Measurements from ENCODE around the gene BSN. TPM values are rescaled to one million over a fixed set of nuclear protein-coding genes. Genes with fewer than 3 reads are reported as not detected.

Gene BSN
- total and polyA plus RNA-seq, 2 donors (not counting 1 experiment from before 2014, with no cell fraction given), result 0.03 to 0.20 TPM

Small RNAs within 50 kb of the gene (small RNA-seq; reads per million reads assigned to genes)
- not detected for gene AMIGO3 (ENCODE audit: insufficient read length, low read depth, low replicate concordance)

Other genes with a start within 250 kb of the BSN start
- 113 and 116 TPM in 2 replicates for gene USP4, start 214.4 kb upstream of the BSN start, total RNA-seq
- 60.3 and 71.7 TPM in 2 replicates for gene USP4, start 214.4 kb upstream of the BSN start, polyA plus RNA-seq
- 64.7 and 79.5 TPM in 2 replicates for gene GPX1, start 196.1 kb upstream of the BSN start, total RNA-seq
- 145 and 180 TPM in 2 replicates for gene GPX1, start 196.1 kb upstream of the BSN start, polyA plus RNA-seq
- gene RHOA, start 142.5 kb upstream of the BSN start, total RNA-seq, result 298 and 306 TPM in 2 replicates
- gene RHOA, start 142.5 kb upstream of the BSN start, polyA plus RNA-seq, result 244 and 485 TPM in 2 replicates
- gene TCTA, start 142.1 kb upstream of the BSN start, total RNA-seq, result 46.4 and 49.3 TPM in 2 replicates
- gene TCTA, start 142.1 kb upstream of the BSN start, polyA plus RNA-seq, result 37.6 and 55.9 TPM in 2 replicates
- gene AMT, start 132.0 kb upstream of the BSN start, total RNA-seq, result 14.0 TPM in 2 replicates
- 44.0 and 51.1 TPM in 2 replicates for gene AMT, start 132.0 kb upstream of the BSN start, polyA plus RNA-seq
- gene NICN1, start 125.2 kb upstream of the BSN start, total RNA-seq, result 28.8 and 32.3 TPM in 2 replicates
- 45.9 and 66.4 TPM in 2 replicates for gene NICN1, start 125.2 kb upstream of the BSN start, polyA plus RNA-seq
- 27.2 and 27.3 TPM in 2 replicates for gene DAG1, start 84.2 kb upstream of the BSN start, total RNA-seq
- 9.6 and 11.2 TPM in 2 replicates for gene DAG1, start 84.2 kb upstream of the BSN start, polyA plus RNA-seq
- 87.5 and 96.2 TPM in 2 replicates for gene APEH, start 119.9 kb downstream of the BSN start, total RNA-seq
- gene APEH, start 119.9 kb downstream of the BSN start, polyA plus RNA-seq, result 60.1 and 79.4 TPM in 2 replicates
- gene MST1, start 135.0 kb downstream of the BSN start, total RNA-seq, result 14.5 and 15.7 TPM in 2 replicates
- 26.4 and 32.1 TPM in 2 replicates for gene MST1, start 135.0 kb downstream of the BSN start, polyA plus RNA-seq
- 53.2 and 69.0 TPM in 2 replicates for gene RNF123, start 135.1 kb downstream of the BSN start, total RNA-seq
- 51.8 and 55.6 TPM in 2 replicates for gene RNF123, start 135.1 kb downstream of the BSN start, polyA plus RNA-seq
- not detected in 2 replicates for gene AMIGO3, start 165.2 kb downstream of the BSN start, total RNA-seq
- 11.1 and 18.6 TPM in 2 replicates for gene AMIGO3, start 165.2 kb downstream of the BSN start, polyA plus RNA-seq
- 30.0 and 31.4 TPM in 2 replicates for gene GMPPB, start 169.5 kb downstream of the BSN start, total RNA-seq
- 32.5 and 54.4 TPM in 2 replicates for gene GMPPB, start 169.5 kb downstream of the BSN start, polyA plus RNA-seq
- gene IP6K1, start 232.1 kb downstream of the BSN start, total RNA-seq, result 73.1 and 77.8 TPM in 2 replicates
- gene IP6K1, start 232.1 kb downstream of the BSN start, polyA plus RNA-seq, result 27.8 and 29.3 TPM in 2 replicates
- gene CDHR4, start 245.4 kb downstream of the BSN start, total RNA-seq, result 0.29 and 0.32 TPM in 2 replicates
- gene CDHR4, start 245.4 kb downstream of the BSN start, polyA plus RNA-seq, result 0.18 and 0.33 TPM in 2 replicates
- 25.8 and 28.2 TPM in 2 replicates for gene INKA1, start 248.8 kb downstream of the BSN start, total RNA-seq
- gene INKA1, start 248.8 kb downstream of the BSN start, polyA plus RNA-seq, result 15.5 and 24.0 TPM in 2 replicates